T-helper 2 cell treated with Interferon-gamma antibody and Interleukin-4, amounts not matched to agents 5 μg/mL and 100 μg/mL, for 36 hours (primary cell): ENCODE data around the gene HOXD11.

Experiments
- DNase-seq: peaks from one replicate; pipeline ENCODE4 v3.0.0; 2021; ENCODE audit warnings: low spot score
- H3K27ac Mint-ChIP-seq: one replicate; pipeline ENCODE4 v1.8.0; 2021; ENCODE audit warnings: mild to moderate bottlenecking, mixed read lengths
- H3K27me3 Mint-ChIP-seq: one replicate; pipeline ENCODE4 v1.8.0; 2021; ENCODE audit warnings: low read depth, mixed read lengths
- H3K36me3 Mint-ChIP-seq: one replicate; pipeline ENCODE4 v1.8.0; 2021; ENCODE audit warnings: low read depth, mixed read lengths
- H3K4me1 Mint-ChIP-seq: one replicate; pipeline ENCODE4 v1.8.0; 2021; ENCODE audit warnings: low read depth, mixed read lengths
- H3K4me3 Mint-ChIP-seq: one replicate; pipeline ENCODE4 v1.8.0; 2022; ENCODE audit warnings: mild to moderate bottlenecking, moderate library complexity, mixed read lengths
- H3K9me3 Mint-ChIP-seq: one replicate; pipeline ENCODE4 v1.8.0; 2021; ENCODE audit warnings: mixed read lengths

Gene HOXD11

DNA sequence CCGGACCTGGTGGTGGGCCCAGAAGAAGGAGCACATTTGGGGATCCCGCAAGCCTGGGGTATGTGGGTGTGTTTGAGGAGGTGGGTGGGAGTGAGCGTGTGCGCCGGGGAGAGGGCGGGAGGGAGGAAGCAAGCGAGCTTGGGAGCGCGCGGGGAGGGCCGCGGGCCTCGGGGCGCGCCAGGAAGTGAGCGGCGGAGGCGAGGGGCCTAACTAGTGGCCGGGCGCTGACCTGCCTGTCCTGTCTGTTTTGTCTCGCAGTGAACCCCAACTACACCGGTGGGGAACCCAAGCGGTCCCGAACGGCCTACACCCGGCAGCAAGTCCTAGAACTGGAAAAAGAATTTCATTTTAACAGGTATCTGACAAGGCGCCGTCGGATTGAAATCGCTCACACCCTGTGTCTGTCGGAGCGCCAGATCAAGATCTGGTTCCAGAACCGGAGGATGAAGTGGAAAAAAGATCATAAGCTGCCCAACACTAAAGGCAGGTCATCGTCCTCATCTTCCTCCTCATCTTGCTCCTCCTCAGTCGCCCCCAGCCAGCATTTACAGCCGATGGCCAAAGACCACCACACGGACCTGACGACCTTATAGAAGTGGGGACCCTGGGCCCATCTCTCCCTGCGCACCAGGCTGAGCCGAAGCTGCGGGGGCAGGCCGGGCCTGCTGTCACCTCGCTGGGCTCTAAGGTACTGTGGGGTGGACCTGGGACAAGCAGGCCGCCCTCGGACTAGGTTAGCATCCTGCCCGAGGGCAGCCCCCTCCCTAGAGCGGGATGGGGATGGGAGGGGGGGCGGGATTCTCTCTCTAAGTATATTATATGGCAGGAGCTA, 45.5 kb downstream of the HOXD11 start:
- DNase-seq: no peak
- Mint-ChIP-seq H3K36me3 (no peaks in the 10 kb centered on the region), H3K27ac (no peak overlapping the region), H3K4me3 (no peak overlapping the region), H3K4me1 (no peaks in the 10 kb centered on the region), H3K9me3 (no peaks in the 10 kb centered on the region), H3K27me3 (peaks cover 86% of the 10 kb centered on the region)

- no peaks in the 10 kb centered on the region for H3K9me3 Mint-ChIP-seq
- peaks cover 84% of the 10 kb centered on the region for H3K27me3 Mint-ChIP-seq
- no peak for DNase-seq
- H3K36me3 Mint-ChIP-seq: peaks cover 2% of the 10 kb centered on the region
- no peak overlapping the region for H3K4me3 Mint-ChIP-seq
- no peaks in the 10 kb centered on the region for H3K4me1 Mint-ChIP-seq
- H3K27ac Mint-ChIP-seq: no peak overlapping the region
Observed at GRCh38 chr2:176154576-176155252, 47.6 kb downstream of the HOXD11 start.

GRCh38 chr2:176155356-176156044, 48.4 kb downstream of the HOXD11 start:
- no peaks in the 10 kb centered on the region for H3K4me1 Mint-ChIP-seq
- no peak for DNase-seq
- no peak overlapping the region for H3K4me3 Mint-ChIP-seq
- peaks cover 2% of the 10 kb centered on the region for H3K36me3 Mint-ChIP-seq
- H3K9me3 Mint-ChIP-seq: no peaks in the 10 kb centered on the region
- H3K27me3 Mint-ChIP-seq: peaks cover 82% of the 10 kb centered on the region
- H3K27ac Mint-ChIP-seq: no peak overlapping the region

GRCh38 chr2:176156301-176156806, 49.3 kb downstream of the HOXD11 start:
- peaks cover 81% of the 10 kb centered on the region for H3K27me3 Mint-ChIP-seq
- H3K4me3 Mint-ChIP-seq: no peak overlapping the region

GRCh38 chr2:176156807-176157498, 49.9 kb downstream of the HOXD11 start, which contains the start of gene HOXD3:
Gene HOXD3, plus strand, starts transcription at chr2:176157307. Its CDS starts 11,808 bp downstream, at chr2:176169115.
- Mint-ChIP-seq H3K27ac (peak within 1 kb of the TSS; percentile 76), H3K27me3 (peaks cover 83% of the 10 kb centered on the region)

More at GRCh38 chr2:176156301-176156806, 49.3 kb downstream of the HOXD11 start:
- Mint-ChIP-seq H3K9me3 (no peaks in the 10 kb centered on the region), H3K4me1 (no peaks in the 10 kb centered on the region), H3K36me3 (peaks cover 2% of the 10 kb centered on the region), H3K27ac (no peak overlapping the region)
- DNase-seq: no peak

GRCh38 chr2:176157499-176158185, 50.6 kb downstream of the HOXD11 start:
- Mint-ChIP-seq H3K4me3 (no peak overlapping the region), H3K27ac (peak overlapping the region; percentile 76), H3K27me3 (peaks cover 84% of the 10 kb centered on the region), H3K9me3 (no peaks in the 10 kb centered on the region), H3K4me1 (no peaks in the 10 kb centered on the region), H3K36me3 (peaks cover 2% of the 10 kb centered on the region)
- DNase-seq: no peak

More at GRCh38 chr2:176156807-176157498, 49.9 kb downstream of the HOXD11 start, which contains the start of gene HOXD3:
- Mint-ChIP-seq H3K36me3 (peaks cover 2% of the 10 kb centered on the region), H3K9me3 (no peaks in the 10 kb centered on the region), H3K4me1 (no peaks in the 10 kb centered on the region), H3K4me3 (no peak within 1 kb of the TSS)
- no peak for DNase-seq

DNA sequence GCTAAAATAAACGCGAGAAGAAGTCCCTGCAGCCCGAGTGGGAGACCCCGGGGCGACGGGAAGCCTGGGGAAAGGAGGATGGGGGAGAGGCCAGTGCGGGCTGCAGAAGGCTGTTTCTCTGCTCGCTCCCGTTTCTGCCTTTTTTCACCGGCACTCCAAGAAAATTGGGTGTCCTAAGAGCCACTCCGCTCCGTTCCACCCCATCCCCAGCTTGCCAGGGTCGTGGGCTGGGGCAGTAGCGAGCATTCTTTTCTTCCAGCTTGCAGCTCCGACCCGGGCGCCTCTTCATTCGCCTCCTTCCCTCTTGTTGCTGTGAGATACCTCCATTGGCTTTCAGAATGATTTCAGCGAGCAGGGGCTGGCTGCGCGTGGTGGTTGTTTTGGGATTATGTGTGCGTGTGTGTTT, 51.1 kb downstream of the HOXD11 start:
- peaks cover 84% of the 10 kb centered on the region for H3K27me3 Mint-ChIP-seq
- no peaks in the 10 kb centered on the region for H3K4me1 Mint-ChIP-seq
- peak overlapping the region; percentile 52 for H3K27ac Mint-ChIP-seq
- no peak for DNase-seq
- no peak overlapping the region for H3K4me3 Mint-ChIP-seq
- peaks cover 2% of the 10 kb centered on the region for H3K36me3 Mint-ChIP-seq
- H3K9me3 Mint-ChIP-seq: no peaks in the 10 kb centered on the region

GRCh38 chr2:176158855-176159662, 52.0 kb downstream of the HOXD11 start:
- no peak for DNase-seq
- H3K36me3 Mint-ChIP-seq: peaks cover 2% of the 10 kb centered on the region
- no peak overlapping the region for H3K27ac Mint-ChIP-seq
- H3K9me3 Mint-ChIP-seq: peaks cover 5% of the 10 kb centered on the region
- H3K4me3 Mint-ChIP-seq: no peak overlapping the region
- no peaks in the 10 kb centered on the region for H3K4me1 Mint-ChIP-seq
- peaks cover 86% of the 10 kb centered on the region for H3K27me3 Mint-ChIP-seq
